ENCODE measurements around the gene ROBO2. TPM values are rescaled to one million over a fixed set of nuclear protein-coding genes. Genes with fewer than 3 reads are reported as not detected.

The ROBO2 gene
- total and polyA plus RNA-seq, 10 of the 15 experiments (the other 5 are each of a cell fraction or from before 2014, with no cell fraction given) = 0.22 to 2.5 (median 0.81) TPM

- Histone ChIP-seq H3K4me3 (no peak overlapping the region), H3K9me3 (replicated peaks; ENCODE audit: control insufficient read depth, insufficient read depth, low read length) (no peaks in the 10 kb centered on the region), H3K36me3 (ENCODE audit: control insufficient read depth in 2 of 2, insufficient read depth in 2 of 2, low read length in 1 of 2) (no peaks in the 10 kb centered on the region), H3K4me2 (ENCODE audit: control insufficient read depth, insufficient read depth) (no peak overlapping the region), H3K27me3 (replicated peaks in 1 of 2; ENCODE audit: control insufficient read depth in 2 of 2, insufficient read depth in 2 of 2, low read length in 1 of 2) (no peaks in the 10 kb centered on the region), H3K79me2 (ENCODE audit: control insufficient read depth, insufficient read depth, low read length) (no peaks in the 10 kb centered on the region), H2AFZ (ENCODE audit: control insufficient read depth, low read depth, low read length) (no peak overlapping the region), H3K9ac (ENCODE audit: control insufficient read depth, insufficient read depth, low read length) (no peak overlapping the region), H4K20me1 (ENCODE audit: control insufficient read depth, insufficient read depth) (no peaks in the 10 kb centered on the region), H3K27ac (ENCODE audit: control insufficient read depth, insufficient read depth) (no peak overlapping the region), H3K4me1 (ENCODE audit: control insufficient read depth, insufficient read depth, low read length) (no peaks in the 10 kb centered on the region)
- BruUV-seq (replicated peaks) = no TSS peak
- ChIA-PET SMC1A (ENCODE audit: uncharacterized antibody, unreplicated experiment) (no interaction called here), POLR2A (no interaction called here), RAD21 (ENCODE audit: unreplicated experiment) (no interaction called here), CTCF (no interaction called here)
- 6% methylated on average over 1 of the region's 1 CpG for WGBS (ENCODE audit: insufficient coverage, insufficient replicate concordance, low lambda C conversion rate, missing lambda C conversion rate)
- intact Hi-C loops (cut with micrococcal nuclease; ENCODE audit: unreplicated experiment) = no loop called here
- ATAC-seq = no peak
- no peak for FAIRE-seq
- TF ChIP-seq USF1 (IDR thresholded peaks at IDR 0.05; ENCODE audit: borderline replicate concordance, extremely low read length, insufficient read depth, low read depth, low read length) (no peak), DPF2 (IDR thresholded peaks at IDR 0.05) (no peak), SIN3A (IDR thresholded peaks at IDR 0.05; ENCODE audit: low read depth, low read length) (no peak), IRF5 (IDR thresholded peaks at IDR 0.05; ENCODE audit: borderline replicate concordance) (no peak), MAX (IDR thresholded peaks at IDR 0.05; ENCODE audit: low read depth, low read length) (no peak), EZH2 (IDR thresholded peaks at IDR 0.05; ENCODE audit: borderline replicate concordance, control insufficient read depth, low read depth, low read length) (no peak), POLR2AphosphoS5 (IDR thresholded peaks at IDR 0.05; ENCODE audit: low read length) (no peak), BHLHE40 (IDR thresholded peaks at IDR 0.05; ENCODE audit: borderline replicate concordance in 1 of 2, low read depth in 2 of 2, low read length in 1 of 2) (no peak), CHD1 (IDR thresholded peaks at IDR 0.05; ENCODE audit: low read depth, low read length) (no peak)
- in situ Hi-C loops (cut with MboI) = no loop called here
- DNase-seq (ENCODE audit: low read depth, low spot score) = no peak
Measured at GRCh38 chr3:77605865-77606264, 566.0 kb downstream of the ROBO2 start.

Measured in GM12878 (cell line).